Activated naive CD8-positive, alpha-beta T cell treated with anti-CD3 and anti-CD28 coated beads for 36 hours (primary cell): ENCODE data around the gene RNF26. TPM values are rescaled to one million over a fixed set of nuclear protein-coding genes. Genes with fewer than 3 reads are reported as not detected.

Experiments used
- DNase-seq: peaks from one replicate; pipeline ENCODE4 v3.0.0; 2021
- H3K27ac Mint-ChIP-seq: one replicate; pipeline ENCODE4 v1.8.0; 2022; ENCODE audit warnings: mild to moderate bottlenecking, moderate library complexity, mixed read lengths
- H3K27me3 Mint-ChIP-seq: one replicate; pipeline ENCODE4 v1.8.0; 2022; ENCODE audit warnings: mild to moderate bottlenecking, mixed read lengths
- H3K36me3 Mint-ChIP-seq: one replicate; pipeline ENCODE4 v1.8.0; 2021; ENCODE audit warnings: mild to moderate bottlenecking, mixed read lengths
- H3K4me1 Mint-ChIP-seq: one replicate; pipeline ENCODE4 v1.8.0; 2021; ENCODE audit warnings: mixed read lengths
- H3K4me3 Mint-ChIP-seq: one replicate; pipeline ENCODE4 v1.8.0; 2022; ENCODE audit warnings: mild to moderate bottlenecking, moderate library complexity, mixed read lengths
- H3K9me3 Mint-ChIP-seq: one replicate; pipeline ENCODE4 v1.8.0; 2022; ENCODE audit warnings: mixed read lengths
- total RNA-seq, 2 experiments: library from RNA; stranded (reverse); gene quantifications; one replicate each; pipeline ENCODE4 v1.2.3, GENCODE V29; 2021

The RNF26 gene
- total RNA-seq, 2 experiments from 2014 or later: 31.8 to 33.0 TPM

GRCh38 chr11:119320240-119320775 lies 14.0 kb upstream of the RNF26 start:
- Mint-ChIP-seq H3K27me3 (peaks cover 30% of the 10 kb centered on the region), H3K9me3 (no peaks in the 10 kb centered on the region), H3K4me1 (peaks cover 24% of the 10 kb centered on the region), H3K36me3 (no peaks in the 10 kb centered on the region), H3K4me3 (peak overlapping the region; percentile 57), H3K27ac (no peak overlapping the region)
- no peak for DNase-seq

- peaks cover 21% of the 10 kb centered on the region for H3K4me1 Mint-ChIP-seq
- peak; percentile 79 for DNase-seq
- H3K9me3 Mint-ChIP-seq: no peaks in the 10 kb centered on the region
- H3K4me3 Mint-ChIP-seq: peak overlapping the region; percentile 82
- peak overlapping the region; percentile 82 for H3K27ac Mint-ChIP-seq
- peaks cover 24% of the 10 kb centered on the region for H3K27me3 Mint-ChIP-seq
- no peaks in the 10 kb centered on the region for H3K36me3 Mint-ChIP-seq
Measured at GRCh38 chr11:119320776-119321524, 13.4 kb upstream of the RNF26 start.

GRCh38 chr11:119322360-119322739 lies 12.0 kb upstream of the RNF26 start:
- H3K27ac Mint-ChIP-seq: no peak overlapping the region
- H3K9me3 Mint-ChIP-seq: no peaks in the 10 kb centered on the region
- H3K36me3 Mint-ChIP-seq: no peaks in the 10 kb centered on the region
- peaks cover 21% of the 10 kb centered on the region for H3K4me1 Mint-ChIP-seq
- H3K4me3 Mint-ChIP-seq: no peak overlapping the region
- H3K27me3 Mint-ChIP-seq: peaks cover 17% of the 10 kb centered on the region
- no peak for DNase-seq

- H3K27ac Mint-ChIP-seq: no peak overlapping the region
- DNase-seq: no peak
- H3K36me3 Mint-ChIP-seq: no peaks in the 10 kb centered on the region
- peaks cover 21% of the 10 kb centered on the region for H3K4me1 Mint-ChIP-seq
- no peaks in the 10 kb centered on the region for H3K9me3 Mint-ChIP-seq
- no peak overlapping the region for H3K4me3 Mint-ChIP-seq
- peaks cover 11% of the 10 kb centered on the region for H3K27me3 Mint-ChIP-seq
Measured at GRCh38 chr11:119322921-119323531, 11.3 kb upstream of the RNF26 start.

- Mint-ChIP-seq H3K9me3 (no peaks in the 10 kb centered on the region), H3K4me3 (no peak overlapping the region), H3K27me3 (peaks cover 9% of the 10 kb centered on the region), H3K27ac (no peak overlapping the region), H3K4me1 (peaks cover 21% of the 10 kb centered on the region), H3K36me3 (no peaks in the 10 kb centered on the region)
- DNase-seq: peak; percentile 74
Measured at GRCh38 chr11:119323532-119324033, 10.7 kb upstream of the RNF26 start.

GRCh38 chr11:119324189-119324588 lies 10.1 kb upstream of the RNF26 start:
- no peaks in the 10 kb centered on the region for H3K9me3 Mint-ChIP-seq
- peaks cover 6% of the 10 kb centered on the region for H3K27me3 Mint-ChIP-seq
- H3K4me3 Mint-ChIP-seq: no peak overlapping the region

GRCh38 chr11:119329320-119329719 lies 5.0 kb upstream of the RNF26 start:
- H3K4me3 Mint-ChIP-seq: no peak overlapping the region
- H3K4me1 Mint-ChIP-seq: peaks cover 4% of the 10 kb centered on the region
- H3K9me3 Mint-ChIP-seq: no peaks in the 10 kb centered on the region

More at GRCh38 chr11:119324189-119324588, 10.1 kb upstream of the RNF26 start:
- Mint-ChIP-seq H3K27ac (no peak overlapping the region), H3K36me3 (no peaks in the 10 kb centered on the region), H3K4me1 (peaks cover 18% of the 10 kb centered on the region)
- DNase-seq: no peak

GRCh38 chr11:119330237-119330636 lies 4.1 kb upstream of the RNF26 start:
- DNase-seq: no peak
- peaks cover 5% of the 10 kb centered on the region for H3K27me3 Mint-ChIP-seq
- H3K4me3 Mint-ChIP-seq: no peak overlapping the region
- no peaks in the 10 kb centered on the region for H3K9me3 Mint-ChIP-seq
- peaks cover 7% of the 10 kb centered on the region for H3K4me1 Mint-ChIP-seq
- H3K36me3 Mint-ChIP-seq: peaks cover 1% of the 10 kb centered on the region
- H3K27ac Mint-ChIP-seq: no peak overlapping the region

More at GRCh38 chr11:119329320-119329719, 5.0 kb upstream of the RNF26 start:
- Mint-ChIP-seq H3K27me3 (peaks cover 5% of the 10 kb centered on the region), H3K36me3 (no peaks in the 10 kb centered on the region), H3K27ac (no peak overlapping the region)
- DNase-seq: no peak

- Mint-ChIP-seq H3K36me3 (peaks cover 5% of the 10 kb centered on the region), H3K27ac (no peak overlapping the region), H3K4me1 (peaks cover 20% of the 10 kb centered on the region), H3K4me3 (no peak overlapping the region), H3K27me3 (peaks cover 5% of the 10 kb centered on the region), H3K9me3 (no peaks in the 10 kb centered on the region)
- no peak for DNase-seq
Measured at GRCh38 chr11:119332111-119332765, 2.1 kb upstream of the RNF26 start.

- Mint-ChIP-seq H3K27me3 (peaks cover 19% of the 10 kb centered on the region), H3K9me3 (no peaks in the 10 kb centered on the region), H3K27ac (peak overlapping the region; percentile 96), H3K36me3 (peaks cover 12% of the 10 kb centered on the region), H3K4me1 (peaks cover 29% of the 10 kb centered on the region), H3K4me3 (peak overlapping the region; percentile 100)
- no peak for DNase-seq
Measured at GRCh38 chr11:119335091-119335654, 846 bp downstream of the RNF26 start.

GRCh38 chr11:119335655-119336543 lies 1.6 kb downstream of the RNF26 start:
- no peak for DNase-seq
- Mint-ChIP-seq H3K9me3 (no peaks in the 10 kb centered on the region), H3K27me3 (peaks cover 18% of the 10 kb centered on the region), H3K36me3 (peaks cover 12% of the 10 kb centered on the region), H3K27ac (no peak overlapping the region), H3K4me3 (peak overlapping the region; percentile 100), H3K4me1 (peaks cover 29% of the 10 kb centered on the region)

GRCh38 chr11:119336744-119337469 lies 2.6 kb downstream of the RNF26 start:
- H3K4me1 Mint-ChIP-seq: peaks cover 33% of the 10 kb centered on the region
- H3K36me3 Mint-ChIP-seq: peaks cover 12% of the 10 kb centered on the region
- no peak overlapping the region for H3K4me3 Mint-ChIP-seq
- no peak for DNase-seq
- no peak overlapping the region for H3K27ac Mint-ChIP-seq
- no peaks in the 10 kb centered on the region for H3K9me3 Mint-ChIP-seq
- peaks cover 28% of the 10 kb centered on the region for H3K27me3 Mint-ChIP-seq

GRCh38 chr11:119337581-119338317 lies 3.4 kb downstream of the RNF26 start:
- Mint-ChIP-seq H3K36me3 (peaks cover 12% of the 10 kb centered on the region), H3K4me1 (peaks cover 33% of the 10 kb centered on the region), H3K9me3 (no peaks in the 10 kb centered on the region), H3K27me3 (peaks cover 30% of the 10 kb centered on the region), H3K4me3 (no peak overlapping the region), H3K27ac (no peak overlapping the region)
- DNase-seq: no peak
